HG02981 (cell line): ENCODE results near the gene NTRK3.

Source experiments
- ATAC-seq: cut with Tn5 transposase; IDR thresholded peaks from one replicate; pipeline ENCODE4 v1.9.1; 2021; ENCODE audit warnings: mild to moderate bottlenecking, moderate library complexity; ENCODE audit not compliant: unreplicated experiment

Gene NTRK3

GRCh38 chr15:88188300-88188699 lies 68.2 kb downstream of the NTRK3 start:
- ATAC-seq, result no peak

GRCh38 chr15:88187195-88187594 lies 69.3 kb downstream of the NTRK3 start:
- ATAC-seq, result no peak

DNA sequence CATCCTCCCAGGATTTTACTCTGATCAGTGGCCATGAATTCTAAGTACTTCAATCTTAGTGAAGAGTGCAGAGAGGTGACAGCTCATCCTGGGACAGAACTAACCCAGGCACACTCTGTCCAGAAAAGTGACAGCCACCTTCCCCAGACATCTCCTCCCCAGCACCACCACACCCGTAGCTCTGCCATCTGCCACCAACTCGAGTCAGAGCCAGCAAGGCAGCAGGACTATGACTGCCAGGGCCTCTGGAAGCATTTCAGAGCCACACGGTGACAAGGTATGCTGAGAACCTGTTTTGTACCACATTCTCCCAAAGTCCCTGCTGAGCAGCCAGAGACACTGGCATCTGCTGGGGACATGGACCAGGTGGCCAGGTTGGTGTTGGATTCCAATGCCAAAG lies 71.0 kb downstream of the NTRK3 start:
- ATAC-seq, result no peak

GRCh38 chr15:88181613-88182012 lies 74.9 kb downstream of the NTRK3 start:
- ATAC-seq, result no peak

GRCh38 chr15:88179562-88179961 lies 77.0 kb downstream of the NTRK3 start:
- peak; percentile 79 for ATAC-seq

DNA sequence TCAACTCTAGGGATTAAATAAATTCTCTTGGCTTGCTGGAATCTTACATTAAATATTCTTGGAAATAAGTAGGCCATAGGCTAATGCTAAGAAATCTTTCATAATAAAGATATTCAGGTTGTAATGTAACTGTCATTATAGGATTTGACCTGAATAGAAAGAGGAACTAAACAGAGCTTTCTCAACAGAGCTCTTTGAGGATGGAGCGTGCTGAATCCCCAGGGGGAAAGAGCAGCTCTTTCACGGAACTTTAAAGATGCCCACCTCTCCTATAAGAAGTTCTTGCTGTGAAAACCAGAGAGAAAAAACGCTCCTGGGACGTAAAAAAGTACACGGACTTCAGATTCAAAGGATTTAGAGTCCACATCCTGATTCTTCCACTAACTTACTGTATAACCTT lies 77.9 kb downstream of the NTRK3 start:
- ATAC-seq, result no peak

- ATAC-seq, result no peak
Measured at GRCh38 chr15:88177451-88177850, 79.1 kb downstream of the NTRK3 start.

DNA sequence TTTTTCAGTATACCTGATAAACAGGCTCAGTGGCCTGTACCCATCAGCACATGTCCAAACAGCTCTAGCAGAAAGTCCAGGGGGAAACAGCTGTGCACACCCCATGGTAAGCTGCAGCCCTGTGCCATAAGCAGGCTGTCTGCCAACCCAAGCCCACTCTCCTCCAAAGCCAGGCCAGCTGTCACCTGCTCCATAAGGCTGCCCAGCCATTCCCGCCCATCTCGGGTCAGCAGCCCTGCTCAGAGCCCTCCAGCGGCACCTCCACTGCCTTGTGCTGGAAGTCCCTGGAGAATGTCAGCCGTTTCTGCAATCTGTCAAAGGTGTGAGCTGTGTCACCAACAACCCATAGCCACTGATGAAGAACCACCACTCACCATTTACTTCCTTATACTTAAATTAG lies 82.0 kb downstream of the NTRK3 start:
- no peak for ATAC-seq

GRCh38 chr15:88166082-88166993 lies 90.2 kb downstream of the NTRK3 start:
- ATAC-seq, result no peak

DNA sequence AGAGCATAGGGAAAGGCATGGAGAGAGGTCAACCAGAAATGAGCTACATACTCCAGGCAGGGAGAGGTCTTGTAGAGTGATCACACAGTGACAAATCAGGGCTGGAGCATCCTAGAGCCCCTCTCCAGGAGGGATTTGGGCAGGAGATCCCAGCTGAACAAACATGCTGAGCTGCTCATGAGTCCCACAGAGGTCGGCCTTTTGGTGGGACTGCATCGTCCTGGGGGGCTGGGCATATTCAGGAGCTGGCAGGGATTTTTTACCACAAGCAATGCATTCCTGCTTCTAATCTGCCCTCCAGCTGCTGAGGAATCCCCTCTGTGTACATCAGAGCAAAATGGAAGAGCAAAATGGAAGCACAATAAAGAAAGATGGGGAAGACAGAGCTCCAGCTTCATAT lies 94.9 kb downstream of the NTRK3 start:
- ATAC-seq, result no peak

DNA sequence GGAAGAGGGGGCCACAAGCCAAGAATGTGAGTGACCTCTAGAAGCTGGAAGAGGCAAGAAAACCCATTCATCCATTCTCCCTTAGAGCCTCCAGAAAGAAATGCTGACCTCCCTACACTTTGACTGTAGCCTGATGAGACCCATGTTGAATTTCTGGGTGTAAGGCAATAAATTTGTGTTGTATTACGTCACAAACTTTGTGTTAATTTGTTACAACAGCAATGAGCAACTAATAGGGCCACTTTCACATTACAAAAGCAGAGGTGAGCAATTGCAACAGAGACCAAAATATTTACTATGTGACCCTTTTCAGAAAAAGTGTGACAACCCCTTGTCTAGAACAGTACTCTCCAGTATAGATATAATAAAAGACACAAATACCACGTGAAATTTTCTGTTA lies 101.2 kb downstream of the NTRK3 start:
- no peak for ATAC-seq

DNA sequence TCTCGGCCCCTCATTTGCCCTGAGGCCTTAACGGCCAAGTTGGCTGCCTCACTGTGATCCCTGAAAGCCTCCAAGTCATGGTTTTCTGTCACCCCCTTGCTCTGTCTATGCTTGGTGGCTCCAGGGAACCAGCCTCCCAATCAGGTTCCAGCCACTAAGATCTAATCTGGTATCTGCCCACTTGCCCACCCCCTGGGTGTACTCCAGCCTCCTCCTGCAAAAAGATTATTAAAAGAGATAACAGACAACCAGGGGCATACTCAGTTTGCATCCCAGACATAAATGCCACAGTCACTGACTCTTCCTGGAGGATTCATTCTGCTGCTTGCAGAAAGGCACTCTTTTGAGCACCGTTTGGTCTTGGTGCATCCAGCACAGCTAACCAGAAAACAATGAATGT lies 103.9 kb downstream of the NTRK3 start:
- ATAC-seq, result no peak

DNA sequence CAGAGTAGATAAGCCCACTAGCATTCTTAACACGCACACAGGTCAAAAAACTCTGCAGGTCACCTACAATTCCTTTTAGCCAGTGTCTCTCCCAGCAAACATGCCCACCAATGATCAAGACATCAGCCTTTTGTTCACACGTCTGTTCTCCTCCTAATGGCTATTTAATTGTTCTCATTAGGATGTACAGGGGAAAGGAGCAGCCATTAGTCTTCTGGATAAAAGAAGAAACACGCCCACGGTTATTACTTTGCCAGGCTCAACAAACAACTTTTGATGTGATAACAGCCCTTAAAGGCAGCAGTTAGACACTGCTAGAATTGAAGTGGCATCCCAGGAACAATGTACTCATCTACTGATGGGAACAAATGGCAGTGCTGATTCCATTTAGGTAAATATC lies 108.8 kb downstream of the NTRK3 start:
- ATAC-seq, result no peak

- ATAC-seq, result no peak
Measured at GRCh38 chr15:88144921-88145653, 111.5 kb downstream of the NTRK3 start.

- ATAC-seq, result no peak
Measured at GRCh38 chr15:88142121-88142520, 114.4 kb downstream of the NTRK3 start.

- ATAC-seq, result no peak
Measured at GRCh38 chr15:88141269-88141889, 115.2 kb downstream of the NTRK3 start.

DNA sequence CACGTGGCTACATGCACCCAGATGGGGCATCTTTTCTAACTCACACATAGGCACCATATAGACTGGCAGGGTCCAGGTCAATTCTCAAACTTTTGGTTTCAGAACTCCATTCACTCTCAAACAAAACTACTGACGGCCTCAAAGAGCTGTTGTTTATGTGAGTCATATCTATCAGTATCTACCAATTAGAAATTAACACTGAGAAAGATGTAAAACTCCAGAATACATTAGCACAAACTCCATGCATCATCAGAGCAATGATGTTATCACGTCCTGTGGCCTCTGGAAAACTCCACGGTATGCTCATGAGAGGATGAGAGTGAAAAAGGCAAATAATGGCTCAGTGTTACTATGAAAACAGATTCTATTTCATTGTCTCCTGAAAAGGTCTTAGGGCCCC lies 116.1 kb downstream of the NTRK3 start:
- no peak for ATAC-seq

GRCh38 chr15:88139936-88140335 lies 116.6 kb downstream of the NTRK3 start:
- no peak for ATAC-seq

DNA sequence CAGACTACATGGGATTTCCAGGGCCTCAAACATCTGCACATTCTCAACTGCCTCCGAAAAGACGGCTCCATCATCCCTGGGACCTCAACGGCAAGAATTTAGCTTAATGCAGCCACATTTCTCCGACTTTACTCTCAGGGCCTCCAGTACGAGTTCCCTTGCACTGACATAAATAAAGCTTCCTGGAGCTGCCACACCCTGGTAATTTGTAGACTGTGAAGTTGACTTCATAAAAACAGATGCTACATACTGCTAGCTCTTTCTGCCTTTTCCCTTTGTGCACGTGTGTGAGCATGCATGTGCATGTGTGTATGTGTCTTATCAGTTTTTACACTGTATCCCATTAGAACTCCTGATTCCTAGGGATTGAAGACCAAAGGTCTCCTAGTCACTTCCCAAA lies 122.7 kb downstream of the NTRK3 start:
- no peak for ATAC-seq

DNA sequence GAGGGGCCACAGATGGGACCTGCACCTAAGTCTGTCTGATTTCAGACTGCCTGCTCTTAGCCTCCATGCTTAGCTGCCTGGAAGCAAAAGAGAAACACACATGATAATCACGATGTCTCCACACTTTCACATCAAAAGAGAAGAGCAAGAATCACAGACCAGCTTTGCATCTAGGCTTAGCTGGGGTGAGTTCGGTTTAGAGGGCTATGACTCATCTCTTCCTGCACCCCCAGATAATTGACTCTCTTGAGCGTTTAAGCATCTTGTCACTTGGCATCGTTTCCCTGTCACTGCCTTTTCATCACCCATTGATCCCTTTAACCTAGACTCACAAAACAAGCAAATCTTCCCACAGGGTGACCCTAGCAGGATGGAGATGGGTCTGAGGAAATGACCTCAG lies 124.0 kb downstream of the NTRK3 start:
- no peak for ATAC-seq

- ATAC-seq, result no peak
Measured at GRCh38 chr15:88131937-88132336, 124.6 kb downstream of the NTRK3 start.

DNA sequence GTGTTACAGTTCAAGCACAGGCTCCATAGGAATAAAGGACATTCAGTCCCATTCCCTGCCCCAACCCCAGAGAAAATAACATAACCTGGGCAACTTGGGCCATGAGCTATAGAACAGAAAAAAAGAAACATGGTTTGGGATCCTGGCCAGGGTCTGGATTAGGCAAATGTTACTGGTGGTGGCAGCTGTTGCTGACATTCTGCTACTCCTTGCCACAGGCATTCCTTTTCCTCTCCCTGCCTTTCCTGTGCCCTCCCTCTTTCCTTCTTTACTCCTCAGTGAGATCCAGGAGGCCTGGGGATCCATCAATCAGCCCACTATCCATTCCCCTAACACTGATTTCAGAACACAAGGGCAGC lies 129.1 kb downstream of the NTRK3 start:
- no peak for ATAC-seq
